Gastroesophageal sphincter (tissue), 4 donors: Measurements from ENCODE around the gene ALG10. TPM values are rescaled to one million over a fixed set of nuclear protein-coding genes. Genes with fewer than 3 reads are reported as not detected.

Experiments used
- ATAC-seq: fragments of 150-250 bp; one replicate; pipeline ENCODE4 v1.9.1; 2016; ENCODE audit warnings: mild to moderate bottlenecking, moderate library complexity
- H3K27ac ChIP-seq, 4 donors: fragments of 200-600 bp; sonication (generic) in 3 of 4; 1 replicate in 3 of 4; 2 replicates in 1 of 4; pipeline ENCODE4 v1.5.1; 2016 to 2019
- H3K27me3 ChIP-seq: fragments of 200-600 bp; sonication (generic); one replicate; pipeline ENCODE4 v1.5.1; 2019
- H3K36me3 ChIP-seq, 2 donors: fragments of 200-600 bp; sonication (generic); one replicate each; pipeline ENCODE4 v1.5.1; 2019; ENCODE audit warnings: control low read depth in 1 of 2
- H3K4me1 ChIP-seq, 3 donors: fragments of 200-600 bp; sonication (generic); 1 replicate in 2 of 3; 2 replicates in 1 of 3; pipeline ENCODE4 v1.5.1; 2016 to 2019; ENCODE audit warnings: control low read depth in 2 of 3
- H3K4me3 ChIP-seq, 2 donors: fragments of 200-600 bp; sonication (generic); one replicate each; pipeline ENCODE4 v1.5.1; 2019; ENCODE audit warnings: mild to moderate bottlenecking in 1 of 2, moderate library complexity in 1 of 2
- H3K9me3 ChIP-seq, 3 donors: fragments of 200-600 bp; sonication (generic); one replicate each; pipeline ENCODE4 v1.5.1; 2017 to 2019; ENCODE audit warnings: control low read depth in 2 of 3
- EP300 ChIP-seq: sonication (generic); formaldehyde crosslinking; IDR thresholded peaks from one replicate; pipeline ENCODE4 v1.6.1; 2017; ENCODE audit warnings: antibody characterized with exemption, mild to moderate bottlenecking
- POLR2A ChIP-seq, 2 donors: fragments of 450-650 bp; IDR thresholded peaks; one replicate each; pipeline ENCODE4 v1.6.1; 2017; ENCODE audit warnings: antibody characterized with exemption in 2 of 2, mild to moderate bottlenecking in 2 of 2, moderate library complexity in 1 of 2
- POLR2AphosphoS5 ChIP-seq: sonication (generic); formaldehyde crosslinking; IDR thresholded peaks from one replicate; pipeline ENCODE4 v1.6.1; 2017; ENCODE audit warnings: antibody characterized with exemption
- WGBS, 2 donors: methylation state at CpG; one replicate each; pipeline ENCODE4 v1.1.5; 2018; ENCODE audit warnings: low coverage in 1 of 2; 5-methylcytosine and 5-hydroxymethylcytosine counted together
- small RNA-seq, 4 donors: library from RNA; depleted of rRNA; stranded (forward); fragments of <200 nt; gene quantifications; one replicate each; pipeline ENCODE3, GENCODE V24; 2016
- total RNA-seq, 4 donors: library from RNA; depleted of rRNA; stranded (reverse); fragments of >200 nt; gene quantifications; one replicate each; pipeline ENCODE4 v1.1.0, GENCODE V29; 2016
- TF ChIP-seq, protein P1 (sequence below), 4 experiments: fragments of 200-600 bp in 2 of 4; fragments of 450-650 bp in 2 of 4; sonication (generic) in 1 of 4; IDR thresholded peaks; one replicate each; pipeline ENCODE4 v1.5.1; 2017 to 2019; ENCODE audit warnings: antibody characterized with exemption in 4 of 4, mild to moderate bottlenecking in 2 of 4, moderate library complexity in 2 of 4

Gene ALG10
- total RNA-seq, 4 donors from 2014 or later, result 3.0 to 6.4 (median 4.3) TPM

- no peak overlapping the region for H3K4me3 ChIP-seq
- TF ChIP-seq, protein P1, sequence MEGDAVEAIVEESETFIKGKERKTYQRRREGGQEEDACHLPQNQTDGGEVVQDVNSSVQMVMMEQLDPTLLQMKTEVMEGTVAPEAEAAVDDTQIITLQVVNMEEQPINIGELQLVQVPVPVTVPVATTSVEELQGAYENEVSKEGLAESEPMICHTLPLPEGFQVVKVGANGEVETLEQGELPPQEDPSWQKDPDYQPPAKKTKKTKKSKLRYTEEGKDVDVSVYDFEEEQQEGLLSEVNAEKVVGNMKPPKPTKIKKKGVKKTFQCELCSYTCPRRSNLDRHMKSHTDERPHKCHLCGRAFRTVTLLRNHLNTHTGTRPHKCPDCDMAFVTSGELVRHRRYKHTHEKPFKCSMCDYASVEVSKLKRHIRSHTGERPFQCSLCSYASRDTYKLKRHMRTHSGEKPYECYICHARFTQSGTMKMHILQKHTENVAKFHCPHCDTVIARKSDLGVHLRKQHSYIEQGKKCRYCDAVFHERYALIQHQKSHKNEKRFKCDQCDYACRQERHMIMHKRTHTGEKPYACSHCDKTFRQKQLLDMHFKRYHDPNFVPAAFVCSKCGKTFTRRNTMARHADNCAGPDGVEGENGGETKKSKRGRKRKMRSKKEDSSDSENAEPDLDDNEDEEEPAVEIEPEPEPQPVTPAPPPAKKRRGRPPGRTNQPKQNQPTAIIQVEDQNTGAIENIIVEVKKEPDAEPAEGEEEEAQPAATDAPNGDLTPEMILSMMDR (IDR thresholded peaks at IDR 0.05), result no peak
- TF ChIP-seq POLR2A (IDR thresholded peaks at IDR 0.05) (no peak), EP300 (no peak), POLR2AphosphoS5 (no peak)
- no peaks in the 10 kb centered on the region for H3K27me3 ChIP-seq
- H3K27ac ChIP-seq, result no peak overlapping the region
- no peaks in the 10 kb centered on the region for H3K36me3 ChIP-seq
- H3K4me1 ChIP-seq, result no peaks in the 10 kb centered on the region
- WGBS, 2 donors, result 20% methylated on average over 1 of the region's 1 CpG; no CpG with 5 or more reads in 1 of the 2 donors
- H3K9me3 ChIP-seq, result peaks cover 0 to 12% (median 0%) of the 10 kb centered on the region in 3 donors
- no peak for ATAC-seq
Measured at GRCh38 chr12:34054938-34055337, 32.6 kb downstream of the ALG10 start.

Small RNAs within 50 kb of the gene (small RNA-seq; reads per million reads assigned to genes)
- 0 reads per million in 4 donors for gene RF00019
